Hematopoietic multipotent progenitor cell treated with erythropoietin and hydrocortisone succinate and interleukin-3 and kit ligand, for 4 days (in vitro differentiated cells): Measurements from ENCODE around the gene SDK1.
"Not testable (repeated sequence)": the region's sequence is repeated elsewhere in the genome, so short reads cannot be mapped to it uniquely, and the experiment has no call there.

Source experiments
- DNase-seq: peaks from one replicate; pipeline ENCODE4 v3.0.0-alpha.2; 2015

SDK1 gene

GRCh38 chr7:3942276-3942675 lies 641.2 kb downstream of the SDK1 start:
- no peak for DNase-seq

- no peak for DNase-seq
These were observed 642.0 kb downstream of the SDK1 start for GRCh38 chr7:3942816-3943745.

GRCh38 chr7:3943779-3944520 lies 642.9 kb downstream of the SDK1 start:
- no peak for DNase-seq

- DNase-seq: no peak
These were observed 648.2 kb downstream of the SDK1 start for GRCh38 chr7:3949242-3949640.

GRCh38 chr7:3950249-3950648 lies 649.2 kb downstream of the SDK1 start:
- DNase-seq: no peak

GRCh38 chr7:3951316-3952055 lies 650.4 kb downstream of the SDK1 start:
- no peak for DNase-seq

- DNase-seq: no peak
These were observed 652.1 kb downstream of the SDK1 start for GRCh38 chr7:3953133-3953532.

GRCh38 chr7:3953946-3954345 lies 652.9 kb downstream of the SDK1 start:
- no peak for DNase-seq

- DNase-seq: no peak
These were observed 654.0 kb downstream of the SDK1 start for GRCh38 chr7:3955026-3955425.

- no peak for DNase-seq
These were observed 655.0 kb downstream of the SDK1 start for GRCh38 chr7:3955751-3956696.

GRCh38 chr7:3956949-3957348 lies 655.9 kb downstream of the SDK1 start:
- no peak for DNase-seq

- no peak for DNase-seq
These were observed 656.5 kb downstream of the SDK1 start for GRCh38 chr7:3957472-3958108.

GRCh38 chr7:3958109-3958483 lies 657.0 kb downstream of the SDK1 start:
- no peak for DNase-seq

GRCh38 chr7:3959364-3959763 lies 658.3 kb downstream of the SDK1 start:
- DNase-seq: no peak

GRCh38 chr7:3960050-3960763 lies 659.2 kb downstream of the SDK1 start:
- DNase-seq: no peak

GRCh38 chr7:3960942-3961341 lies 659.9 kb downstream of the SDK1 start:
- DNase-seq: no peak

GRCh38 chr7:3961857-3962503 lies 660.9 kb downstream of the SDK1 start:
- DNase-seq: no peak

- DNase-seq: not testable (repeated sequence)
These were observed 662.7 kb downstream of the SDK1 start for GRCh38 chr7:3963768-3964167.

GRCh38 chr7:3964980-3965606 lies 664.0 kb downstream of the SDK1 start:
- DNase-seq: no peak

- no peak for DNase-seq
These were observed 664.8 kb downstream of the SDK1 start for GRCh38 chr7:3965794-3966395.
